ENCODE results near the gene NCKAP5.

The NCKAP5 gene

GRCh38 chr2:133135035-133135654 lies 433.1 kb downstream of the NCKAP5 start:
- TF ChIP-seq POLR2AphosphoS5 (IDR thresholded peaks at IDR 0.05; ENCODE audit: low read depth, low read length) (no peak), SIN3A (IDR thresholded peaks at IDR 0.05; ENCODE audit: borderline replicate concordance, insufficient read depth, low read length) (no peak), TAF1 (IDR thresholded peaks at IDR 0.05; ENCODE audit: borderline replicate concordance, insufficient read depth, low read length) (no peak), FOXP2 (optimal IDR thresholded peaks at IDR 0.05; ENCODE audit: borderline replicate concordance, extremely low read depth, extremely low read length, insufficient read depth) (no peak)
- TF ChIP-seq, protein P1, sequence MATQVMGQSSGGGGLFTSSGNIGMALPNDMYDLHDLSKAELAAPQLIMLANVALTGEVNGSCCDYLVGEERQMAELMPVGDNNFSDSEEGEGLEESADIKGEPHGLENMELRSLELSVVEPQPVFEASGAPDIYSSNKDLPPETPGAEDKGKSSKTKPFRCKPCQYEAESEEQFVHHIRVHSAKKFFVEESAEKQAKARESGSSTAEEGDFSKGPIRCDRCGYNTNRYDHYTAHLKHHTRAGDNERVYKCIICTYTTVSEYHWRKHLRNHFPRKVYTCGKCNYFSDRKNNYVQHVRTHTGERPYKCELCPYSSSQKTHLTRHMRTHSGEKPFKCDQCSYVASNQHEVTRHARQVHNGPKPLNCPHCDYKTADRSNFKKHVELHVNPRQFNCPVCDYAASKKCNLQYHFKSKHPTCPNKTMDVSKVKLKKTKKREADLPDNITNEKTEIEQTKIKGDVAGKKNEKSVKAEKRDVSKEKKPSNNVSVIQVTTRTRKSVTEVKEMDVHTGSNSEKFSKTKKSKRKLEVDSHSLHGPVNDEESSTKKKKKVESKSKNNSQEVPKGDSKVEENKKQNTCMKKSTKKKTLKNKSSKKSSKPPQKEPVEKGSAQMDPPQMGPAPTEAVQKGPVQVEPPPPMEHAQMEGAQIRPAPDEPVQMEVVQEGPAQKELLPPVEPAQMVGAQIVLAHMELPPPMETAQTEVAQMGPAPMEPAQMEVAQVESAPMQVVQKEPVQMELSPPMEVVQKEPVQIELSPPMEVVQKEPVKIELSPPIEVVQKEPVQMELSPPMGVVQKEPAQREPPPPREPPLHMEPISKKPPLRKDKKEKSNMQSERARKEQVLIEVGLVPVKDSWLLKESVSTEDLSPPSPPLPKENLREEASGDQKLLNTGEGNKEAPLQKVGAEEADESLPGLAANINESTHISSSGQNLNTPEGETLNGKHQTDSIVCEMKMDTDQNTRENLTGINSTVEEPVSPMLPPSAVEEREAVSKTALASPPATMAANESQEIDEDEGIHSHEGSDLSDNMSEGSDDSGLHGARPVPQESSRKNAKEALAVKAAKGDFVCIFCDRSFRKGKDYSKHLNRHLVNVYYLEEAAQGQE (IDR thresholded peaks at IDR 0.05; ENCODE audit: insufficient read depth in 1 of 2, low read depth in 2 of 2, low read length in 2 of 2), result no peak

DNA sequence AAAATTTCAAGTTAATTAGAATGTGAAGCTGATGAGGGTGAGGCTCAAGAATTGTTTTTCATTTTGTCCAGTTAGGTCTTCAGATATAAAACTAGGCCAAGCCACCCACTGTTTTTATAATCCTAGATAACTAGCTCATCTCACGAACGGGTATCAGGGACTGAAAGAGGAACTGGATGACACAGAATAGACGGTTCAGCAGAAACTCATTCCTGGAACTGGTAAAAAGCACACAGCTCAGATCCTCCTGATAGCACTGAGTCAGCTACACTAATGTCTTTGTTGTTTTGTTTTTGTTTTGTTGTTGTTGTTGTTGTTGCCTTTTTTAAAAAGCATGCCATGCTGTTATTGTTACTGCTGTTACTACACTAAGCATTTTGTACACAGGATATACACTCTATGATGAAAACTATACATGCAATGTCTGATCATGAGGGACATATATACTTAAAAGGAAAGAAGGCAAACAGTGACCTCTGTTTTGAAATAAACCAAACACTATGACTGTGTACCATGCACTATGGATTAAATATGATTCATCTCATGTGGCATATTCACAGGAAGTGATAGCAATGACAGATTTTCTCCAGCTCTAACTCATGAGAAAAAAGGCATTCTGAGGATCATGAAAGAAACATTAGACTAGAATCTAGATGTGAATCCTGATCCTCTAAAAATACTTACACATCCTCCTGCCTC lies 437.6 kb downstream of the NCKAP5 start:
- TF ChIP-seq TAF1 (IDR thresholded peaks at IDR 0.05; ENCODE audit: borderline replicate concordance, insufficient read depth, low read length), result no peak
- no peak for TF ChIP-seq POLR2AphosphoS5 (IDR thresholded peaks at IDR 0.05; ENCODE audit: low read depth, low read length)

- TF ChIP-seq, protein P1 (IDR thresholded peaks at IDR 0.05; ENCODE audit: insufficient read depth in 1 of 2, low read depth in 2 of 2, low read length in 2 of 2), result no peak
- no peak for TF ChIP-seq SIN3A (IDR thresholded peaks at IDR 0.05; ENCODE audit: borderline replicate concordance, insufficient read depth, low read length)
- TF ChIP-seq FOXP2 (optimal IDR thresholded peaks at IDR 0.05; ENCODE audit: borderline replicate concordance, extremely low read depth, extremely low read length, insufficient read depth), result no peak
- TF ChIP-seq TAF1 (IDR thresholded peaks at IDR 0.05; ENCODE audit: borderline replicate concordance, insufficient read depth, low read length), result no peak
- no peak for TF ChIP-seq POLR2AphosphoS5 (IDR thresholded peaks at IDR 0.05; ENCODE audit: low read depth, low read length)
Measured at GRCh38 chr2:133124446-133124845, 443.8 kb downstream of the NCKAP5 start.

DNA sequence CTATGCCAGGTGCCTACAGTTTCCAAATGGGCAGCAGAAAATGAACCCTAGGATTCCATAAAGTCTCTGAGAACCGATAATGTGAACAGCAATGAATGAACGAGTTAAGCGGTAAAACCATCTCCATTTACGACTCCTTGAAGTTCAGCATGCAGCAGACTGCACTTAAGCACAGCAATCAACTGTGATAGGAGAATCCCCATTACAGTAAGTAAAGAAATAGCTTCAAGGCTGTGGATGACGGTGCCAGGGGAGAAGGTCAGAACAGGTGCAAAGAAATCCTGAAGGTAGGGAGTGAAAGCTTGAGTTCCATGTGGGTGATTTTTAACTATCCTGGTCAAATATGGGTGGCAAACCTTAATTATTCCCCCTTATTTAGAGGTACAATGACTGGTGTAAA lies 444.4 kb downstream of the NCKAP5 start:
- TF ChIP-seq POLR2AphosphoS5 (IDR thresholded peaks at IDR 0.05; ENCODE audit: low read depth, low read length) (no peak), TAF1 (IDR thresholded peaks at IDR 0.05; ENCODE audit: borderline replicate concordance, insufficient read depth, low read length) (no peak), FOXP2 (optimal IDR thresholded peaks at IDR 0.05; ENCODE audit: borderline replicate concordance, extremely low read depth, extremely low read length, insufficient read depth) (no peak), SIN3A (IDR thresholded peaks at IDR 0.05; ENCODE audit: borderline replicate concordance, insufficient read depth, low read length) (no peak)
- TF ChIP-seq, protein P1 (IDR thresholded peaks at IDR 0.05; ENCODE audit: insufficient read depth in 1 of 2, low read depth in 2 of 2, low read length in 2 of 2), result no peak

DNA sequence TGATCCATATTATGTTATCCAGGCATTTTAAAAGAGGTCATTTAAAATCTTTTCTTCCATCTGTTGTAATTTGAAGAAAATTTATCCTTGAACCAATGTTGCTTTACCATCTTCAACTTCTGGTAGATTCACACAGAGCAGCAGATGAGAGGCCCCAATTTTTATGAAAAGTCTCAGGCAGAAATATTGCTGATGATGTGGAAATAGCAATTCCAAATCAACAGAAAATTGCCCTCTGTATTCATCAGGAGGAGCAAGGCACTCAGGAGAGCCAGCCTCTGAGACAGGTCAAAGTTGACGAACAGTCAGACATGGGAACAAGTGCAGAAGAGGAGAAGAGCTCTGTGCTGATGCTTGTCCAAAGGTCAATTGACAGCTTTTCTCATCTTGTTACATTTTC lies 444.9 kb downstream of the NCKAP5 start:
- TF ChIP-seq TAF1 (IDR thresholded peaks at IDR 0.05; ENCODE audit: borderline replicate concordance, insufficient read depth, low read length) (no peak), SIN3A (IDR thresholded peaks at IDR 0.05; ENCODE audit: borderline replicate concordance, insufficient read depth, low read length) (no peak)

DNA sequence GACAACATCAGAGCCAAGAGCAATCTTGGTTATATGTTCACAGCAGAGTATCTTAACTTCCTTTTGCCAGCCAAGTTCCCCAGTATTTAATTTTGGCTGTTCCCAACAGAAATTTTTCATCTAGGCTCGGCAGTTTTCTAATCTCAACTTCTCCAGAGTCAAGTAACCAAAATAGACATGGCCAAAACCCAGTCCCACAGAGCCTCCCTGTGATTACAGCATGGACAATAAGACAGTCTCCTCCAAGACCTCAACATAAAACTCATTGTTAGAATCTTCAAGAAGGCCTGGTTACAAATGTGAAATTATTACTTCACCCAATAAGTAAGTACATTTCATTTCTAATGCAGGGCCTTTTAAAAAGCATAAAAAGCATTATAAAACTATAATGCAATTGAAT lies 445.7 kb downstream of the NCKAP5 start:
- TF ChIP-seq TAF1 (IDR thresholded peaks at IDR 0.05; ENCODE audit: borderline replicate concordance, insufficient read depth, low read length) (no peak), POLR2AphosphoS5 (IDR thresholded peaks at IDR 0.05; ENCODE audit: low read depth, low read length) (no peak), SIN3A (IDR thresholded peaks at IDR 0.05; ENCODE audit: borderline replicate concordance, insufficient read depth, low read length) (no peak), FOXP2 (optimal IDR thresholded peaks at IDR 0.05; ENCODE audit: borderline replicate concordance, extremely low read depth, extremely low read length, insufficient read depth) (no peak)
- TF ChIP-seq, protein P1 (IDR thresholded peaks at IDR 0.05; ENCODE audit: insufficient read depth in 1 of 2, low read depth in 2 of 2, low read length in 2 of 2), result no peak

Measured in PFSK-1 (cell line).